OCI-LY1 (cell line): ENCODE results near the gene VN1R5.

Source experiments
- EZH2 ChIP-seq: fragments of 200-600 bp; sonication (generic), shearing (Covaris generic); IDR thresholded peaks from 2 replicates; pipeline ENCODE4 v1.8.0; 2017; ENCODE audit warnings: borderline replicate concordance, mixed run types, mild to moderate bottlenecking, antibody characterized with exemption, low read length, moderate library complexity, mixed read lengths
- TF ChIP-seq, protein P1 (sequence below): fragments of 200-600 bp; sonication (generic), shearing (Covaris generic); IDR thresholded peaks from 2 replicates; pipeline ENCODE4 v1.5.1; 2017; ENCODE audit warnings: mild to moderate bottlenecking, antibody characterized with exemption, low read length, moderate library complexity, mixed read lengths

DNA sequence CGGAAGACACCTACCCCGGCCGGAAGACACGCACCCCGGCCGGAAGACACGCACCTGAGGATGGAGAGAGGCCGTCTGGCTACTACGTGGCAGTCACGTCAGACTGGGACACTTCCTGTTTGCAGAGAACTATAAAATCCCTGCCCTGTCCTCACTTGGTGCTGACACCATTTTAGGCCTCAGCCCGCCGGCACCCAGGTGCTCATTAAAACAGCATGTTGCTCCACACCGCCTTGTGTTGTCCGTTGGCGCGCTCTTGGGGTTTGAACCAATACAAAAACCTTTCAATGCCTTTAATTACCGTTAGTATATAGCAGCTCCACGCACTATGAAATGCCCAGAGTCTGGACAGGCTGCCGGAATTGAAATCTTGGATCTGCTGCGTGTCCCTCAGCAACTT, 34.7 kb downstream of the VN1R5 start:
- TF ChIP-seq, protein P1, sequence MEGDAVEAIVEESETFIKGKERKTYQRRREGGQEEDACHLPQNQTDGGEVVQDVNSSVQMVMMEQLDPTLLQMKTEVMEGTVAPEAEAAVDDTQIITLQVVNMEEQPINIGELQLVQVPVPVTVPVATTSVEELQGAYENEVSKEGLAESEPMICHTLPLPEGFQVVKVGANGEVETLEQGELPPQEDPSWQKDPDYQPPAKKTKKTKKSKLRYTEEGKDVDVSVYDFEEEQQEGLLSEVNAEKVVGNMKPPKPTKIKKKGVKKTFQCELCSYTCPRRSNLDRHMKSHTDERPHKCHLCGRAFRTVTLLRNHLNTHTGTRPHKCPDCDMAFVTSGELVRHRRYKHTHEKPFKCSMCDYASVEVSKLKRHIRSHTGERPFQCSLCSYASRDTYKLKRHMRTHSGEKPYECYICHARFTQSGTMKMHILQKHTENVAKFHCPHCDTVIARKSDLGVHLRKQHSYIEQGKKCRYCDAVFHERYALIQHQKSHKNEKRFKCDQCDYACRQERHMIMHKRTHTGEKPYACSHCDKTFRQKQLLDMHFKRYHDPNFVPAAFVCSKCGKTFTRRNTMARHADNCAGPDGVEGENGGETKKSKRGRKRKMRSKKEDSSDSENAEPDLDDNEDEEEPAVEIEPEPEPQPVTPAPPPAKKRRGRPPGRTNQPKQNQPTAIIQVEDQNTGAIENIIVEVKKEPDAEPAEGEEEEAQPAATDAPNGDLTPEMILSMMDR, result no peak
- no peak for TF ChIP-seq EZH2
